Effector CD8-positive, alpha-beta T cell (primary cell): ENCODE data around the gene SPHK1.

Experiments used
- DNase-seq: peaks from one replicate; lab custom pipeline; 2025; lab: John Stamatoyannopoulos, UW

SPHK1 gene

GRCh38 chr17:76433693-76434092, 49.3 kb downstream of the SPHK1 start:
- DNase-seq: no peak

GRCh38 chr17:76434870-76435269, 50.5 kb downstream of the SPHK1 start:
- no peak for DNase-seq

DNA sequence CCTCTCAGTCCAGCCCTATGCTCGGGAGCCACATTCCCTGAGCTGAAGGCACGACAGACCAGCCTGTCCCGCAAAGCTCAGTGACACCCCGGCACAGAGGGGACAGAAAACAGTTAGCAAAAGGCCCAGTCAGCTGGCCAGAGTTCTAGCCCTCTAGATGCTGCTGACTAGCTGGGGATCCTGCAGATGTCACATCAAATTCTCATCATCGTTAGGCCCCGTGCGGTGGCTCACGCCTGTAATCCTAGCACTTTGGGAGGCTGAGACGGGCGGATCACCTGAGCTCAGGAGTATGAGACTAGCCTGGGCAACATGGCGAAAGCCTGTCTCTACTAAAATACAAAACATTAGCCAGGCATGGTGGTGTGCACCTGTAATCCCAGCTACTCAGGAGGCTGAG, 51.3 kb downstream of the SPHK1 start:
- DNase-seq: no peak
